Activated gamma-delta T cell treated with anti-CD3 and anti-CD28 coated beads, Interleukin-2, amount 50 U/mL, for 16 hours (primary cell): ENCODE measurements around the gene ZFHX2.

Source experiments
- DNase-seq: peaks from one replicate; pipeline ENCODE4 v3.0.0-alpha.2; 2020; ENCODE audit warnings: low read depth

ZFHX2 gene

GRCh38 chr14:23572836-23573235, 21.3 kb upstream of the ZFHX2 start:
- DNase-seq = no peak

- no peak for DNase-seq
Observed at GRCh38 chr14:23572524-23572828, 20.9 kb upstream of the ZFHX2 start.

GRCh38 chr14:23571701-23572523, 20.3 kb upstream of the ZFHX2 start:
- no peak for DNase-seq

- DNase-seq = no peak
Observed at GRCh38 chr14:23570806-23571483, 19.4 kb upstream of the ZFHX2 start.

GRCh38 chr14:23569443-23570151, 18.0 kb upstream of the ZFHX2 start:
- DNase-seq = no peak

- DNase-seq = no peak
Observed at GRCh38 chr14:23568600-23569331, 17.2 kb upstream of the ZFHX2 start.

- no peak for DNase-seq
Observed at GRCh38 chr14:23568021-23568599, 16.5 kb upstream of the ZFHX2 start.

GRCh38 chr14:23567186-23568020, 15.8 kb upstream of the ZFHX2 start, which contains the start of gene AP1G2:
Gene AP1G2, minus strand, starts transcription at chr14:23567791. Its CDS starts 477 bp downstream, at chr14:23567314.
- DNase-seq = peak; percentile 74

GRCh38 chr14:23566778-23567185, 15.2 kb upstream of the ZFHX2 start:
- DNase-seq = no peak

- no peak for DNase-seq
Observed at GRCh38 chr14:23566112-23566777, 14.7 kb upstream of the ZFHX2 start.

GRCh38 chr14:23565626-23566025, 14.1 kb upstream of the ZFHX2 start:
- DNase-seq = no peak

GRCh38 chr14:23564876-23565275, 13.3 kb upstream of the ZFHX2 start:
- DNase-seq = no peak

GRCh38 chr14:23564181-23564812, 12.7 kb upstream of the ZFHX2 start:
- no peak for DNase-seq

- no peak for DNase-seq
Observed at GRCh38 chr14:23563473-23564180, 12.1 kb upstream of the ZFHX2 start.

- DNase-seq = peak; percentile 43
Observed at GRCh38 chr14:23562822-23563472, 11.4 kb upstream of the ZFHX2 start.

- no peak for DNase-seq
Observed at GRCh38 chr14:23561873-23562821, 10.6 kb upstream of the ZFHX2 start.

- DNase-seq = no peak
Observed at GRCh38 chr14:23561259-23561658, 9.7 kb upstream of the ZFHX2 start.
